Activated CD8-positive, alpha-beta T cell treated with anti-CD3 and anti-CD28 coated beads, Interleukin-2, amount 10 ng/mL, durations not matched to agents 7 days and 5 days (primary cell): ENCODE data around the gene BPGM. TPM values are rescaled to one million over a fixed set of nuclear protein-coding genes. Genes with fewer than 3 reads are reported as not detected.
"Not testable (repeated sequence)": the region's sequence is repeated elsewhere in the genome, so short reads cannot be mapped to it uniquely, and the experiment has no call there.

Source experiments
- ATAC-seq: fragments of 150-1000 bp; cut with Tn5 transposase; one replicate; pipeline ENCODE4 v1.10.0; 2021; ENCODE audit warnings: moderate library complexity
- CTCF ChIA-PET: fragments of 350-600 bp; sonication (Branson Sonifier 250); formaldehyde crosslinking; loops from one replicate; lab custom pipeline; 2021; ENCODE audit warnings: antibody characterized with exemption; lab: Charles Lee
- POLR2A ChIA-PET: fragments of 350-600 bp; sonication (Branson Sonifier 250); formaldehyde crosslinking; loops from one replicate; lab custom pipeline; 2021; ENCODE audit warnings: antibody characterized with exemption; lab: Charles Lee
- DNase-seq: peaks from one replicate; pipeline ENCODE4 v3.0.0-alpha.2; 2020
- H3K27ac Mint-ChIP-seq: one replicate; pipeline ENCODE4 v1.8.0; 2021; ENCODE audit warnings: mild to moderate bottlenecking, mixed read lengths
- H3K27me3 Mint-ChIP-seq: one replicate; pipeline ENCODE4 v1.8.0; 2021; ENCODE audit warnings: low read depth, mixed read lengths
- H3K36me3 Mint-ChIP-seq: one replicate; pipeline ENCODE4 v1.8.0; 2021; ENCODE audit warnings: low read depth, mixed read lengths
- H3K4me1 Mint-ChIP-seq: one replicate; pipeline ENCODE4 v1.8.0; 2021; ENCODE audit warnings: low read depth, mixed read lengths
- H3K4me3 Mint-ChIP-seq: one replicate; pipeline ENCODE4 v1.8.0; 2021; ENCODE audit warnings: mild to moderate bottlenecking, mixed read lengths
- H3K9me3 Mint-ChIP-seq: one replicate; pipeline ENCODE4 v1.8.0; 2022; ENCODE audit warnings: mixed read lengths; ENCODE audit not compliant: insufficient read depth
- total RNA-seq, 2 experiments: library from RNA; stranded (reverse); gene quantifications; one replicate each; pipeline ENCODE4 v1.2.3, GENCODE V29; 2021

BPGM gene
- total RNA-seq, 2 experiments from 2014 or later: 11.9 to 12.2 TPM

DNA sequence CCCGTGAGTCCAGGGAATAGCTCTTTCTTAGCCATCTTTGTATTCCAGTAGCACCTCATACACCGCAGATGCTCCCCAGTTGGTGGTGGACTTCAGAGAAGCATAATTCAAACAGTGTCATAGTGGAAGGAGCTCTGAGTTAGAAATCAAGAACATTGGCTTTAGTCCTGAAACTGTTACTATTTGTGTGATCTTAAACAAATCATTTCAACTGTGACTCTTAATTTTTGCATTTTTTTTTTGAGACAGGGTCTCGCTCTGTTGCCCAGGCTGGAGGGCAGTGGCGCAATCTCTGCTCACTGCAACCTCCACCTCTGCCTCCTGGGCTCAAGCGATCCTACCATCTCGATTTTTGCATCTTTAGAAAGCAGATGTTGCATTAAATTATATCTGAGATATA is 1.8 kb downstream of the BPGM start:
- Mint-ChIP-seq H3K36me3 (no peaks in the 10 kb centered on the region), H3K27ac (peak overlapping the region; percentile 18), H3K4me1 (peaks cover 16% of the 10 kb centered on the region), H3K27me3 (no peaks in the 10 kb centered on the region), H3K4me3 (no peak overlapping the region), H3K9me3 (no peaks in the 10 kb centered on the region)
- DNase-seq (no peak), ATAC-seq (no peak)
- CTCF ChIA-PET: interaction anchor here (1.4 to 8.2 kb wide), 5 partner anchors 10 to 338 kb away, joined by 4 to 89 read pairs (median 12); partner anchors contain the start of gene AGBL3
- POLR2A ChIA-PET: interaction anchor here (1.0 kb wide), 1 partner anchor 9 kb away, joined by 3 read pairs; no protein-coding TSS in a partner anchor

DNA sequence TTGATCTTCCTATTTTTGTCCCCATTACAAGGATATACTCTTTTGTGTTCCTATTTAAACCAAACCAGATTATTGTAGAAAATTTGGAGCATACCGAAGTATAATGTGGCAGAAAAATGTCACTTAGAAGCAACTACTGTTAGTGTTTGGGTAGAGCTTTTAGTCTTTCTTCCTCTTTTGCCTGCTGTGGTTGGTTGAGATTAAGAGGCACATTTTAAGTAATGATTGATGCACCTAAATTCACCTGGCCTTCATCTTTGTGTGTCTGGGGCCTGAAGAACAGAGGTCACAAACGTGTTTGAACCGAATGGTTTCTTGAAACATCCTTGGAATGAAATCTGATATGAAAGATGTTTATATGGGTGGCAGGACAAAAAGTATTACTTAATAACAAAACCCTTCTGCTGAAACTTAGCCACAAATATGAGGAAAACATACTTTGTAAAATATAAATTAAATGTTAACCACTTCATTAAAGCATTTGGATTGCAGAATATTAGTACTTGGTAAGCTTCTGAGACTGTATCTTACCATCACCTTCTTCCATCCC is 2.6 kb downstream of the BPGM start:
- Mint-ChIP-seq H3K9me3 (no peaks in the 10 kb centered on the region), H3K27me3 (no peaks in the 10 kb centered on the region), H3K4me1 (peaks cover 21% of the 10 kb centered on the region), H3K27ac (no peak overlapping the region), H3K4me3 (no peak overlapping the region), H3K36me3 (no peaks in the 10 kb centered on the region)
- no peak for DNase-seq
- CTCF ChIA-PET: interaction anchor here (2.7 to 8.2 kb wide), 2 partner anchors 16 to 337 kb away, joined by 12 to 89 read pairs; partner anchors contain the start of gene AGBL3
- no peak for ATAC-seq
- POLR2A ChIA-PET: no interaction called here

DNA sequence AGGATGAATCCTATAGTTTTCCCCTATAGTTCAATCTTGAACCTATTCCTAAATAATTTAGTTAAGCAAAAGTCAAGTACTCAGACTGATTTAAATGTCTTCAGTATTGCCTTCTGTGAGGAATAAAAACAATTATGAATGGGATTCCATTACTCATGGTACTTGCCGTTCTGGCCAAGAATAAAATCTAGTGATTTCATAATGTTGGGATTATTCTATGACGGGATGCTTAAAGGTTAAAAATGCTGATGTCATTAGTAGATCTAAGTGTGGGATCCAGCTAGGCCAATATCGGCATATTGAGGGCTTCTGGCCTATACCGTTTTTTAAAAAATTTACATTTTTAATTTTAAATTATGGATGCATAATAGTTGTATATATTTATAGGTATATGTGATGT is 5.3 kb downstream of the BPGM start:
- ATAC-seq (no peak), DNase-seq (no peak)
- Mint-ChIP-seq H3K4me3 (no peak overlapping the region), H3K27me3 (no peaks in the 10 kb centered on the region), H3K27ac (no peak overlapping the region), H3K9me3 (peaks cover 19% of the 10 kb centered on the region), H3K4me1 (peaks cover 31% of the 10 kb centered on the region), H3K36me3 (peaks cover 14% of the 10 kb centered on the region)
- CTCF ChIA-PET: no interaction called here
- POLR2A ChIA-PET: no interaction called here

DNA sequence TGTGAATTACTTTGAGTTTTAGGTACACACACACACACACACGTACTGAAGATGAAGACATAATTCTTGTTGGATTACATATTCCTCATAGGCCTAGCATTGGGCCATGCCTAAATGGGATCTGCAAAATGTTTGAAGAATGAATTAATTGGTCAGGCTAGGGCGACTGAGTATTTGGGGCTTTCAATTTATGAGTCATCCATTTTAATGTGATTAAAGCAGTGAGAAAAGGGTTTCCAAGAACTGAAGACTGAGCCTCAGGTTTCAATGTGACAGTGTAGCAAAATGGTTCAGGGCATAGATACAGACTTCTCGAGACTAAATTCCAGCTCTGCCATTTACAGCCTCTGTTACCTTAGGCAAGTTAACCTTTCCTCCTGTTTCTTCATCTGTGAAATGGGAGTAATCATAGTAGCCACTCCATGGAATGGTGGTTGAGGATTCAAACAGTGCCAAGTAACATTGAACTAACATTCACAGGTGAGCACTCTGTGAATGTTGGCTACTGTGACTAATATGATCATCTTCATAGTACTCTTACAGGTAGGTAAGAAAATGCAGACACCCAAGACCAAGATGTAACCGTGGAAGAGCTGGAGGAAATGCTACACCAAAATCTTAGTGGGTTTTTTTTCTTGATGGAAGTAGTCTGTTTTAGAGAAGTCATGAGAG is 7.6 kb downstream of the BPGM start:
- no peak overlapping the region for H3K27ac Mint-ChIP-seq
- DNase-seq (no peak), ATAC-seq (peak; percentile 47)
- H3K4me1 Mint-ChIP-seq: peaks cover 26% of the 10 kb centered on the region
- POLR2A ChIA-PET: interaction anchor here (0.8 to 1.6 kb wide), 4 partner anchors 9 to 18 kb away, joined by 3 to 5 read pairs (median 3); no protein-coding TSS in a partner anchor
- CTCF ChIA-PET: interaction anchor here (2.1 kb wide), 1 partner anchor 9 kb away, joined by 13 read pairs; the partner anchor contains the start of gene BPGM
- H3K27me3 Mint-ChIP-seq: no peaks in the 10 kb centered on the region
- no peak overlapping the region for H3K4me3 Mint-ChIP-seq
- H3K9me3 Mint-ChIP-seq: peaks cover 19% of the 10 kb centered on the region
- H3K36me3 Mint-ChIP-seq: peaks cover 27% of the 10 kb centered on the region

DNA sequence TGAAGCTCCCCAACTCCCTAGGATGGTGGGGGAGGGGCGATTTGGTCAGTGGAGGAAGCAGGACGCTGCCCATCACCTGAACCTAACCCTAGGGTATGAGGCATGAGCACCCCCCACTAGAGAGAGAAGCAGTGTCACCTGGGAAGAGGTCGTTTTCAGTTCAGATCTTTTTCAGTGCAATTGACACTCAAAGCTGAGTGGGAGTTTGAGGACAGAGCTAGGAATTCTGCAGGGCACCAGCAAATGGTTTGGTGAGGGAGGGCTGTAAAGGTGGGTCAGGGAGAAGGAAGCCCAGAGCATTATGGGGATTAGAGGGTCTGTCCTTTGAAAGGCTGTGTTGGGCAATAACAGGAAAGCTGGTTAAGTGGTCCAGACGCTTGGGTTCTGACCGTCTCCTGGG is 10.9 kb downstream of the BPGM start:
- ATAC-seq (no peak), DNase-seq (no peak)
- H3K4me3 Mint-ChIP-seq: no peak overlapping the region
- POLR2A ChIA-PET: interaction anchor here (1.0 to 1.8 kb wide), 2 partner anchors 9 to 11 kb away, joined by 3 to 7 read pairs; partner anchors contain the start of gene BPGM
- CTCF ChIA-PET: interaction anchor here (1.5 to 2.0 kb wide), 2 partner anchors 10 to 43 kb away, joined by 3 to 17 read pairs; partner anchors contain the start of gene BPGM
- H3K4me1 Mint-ChIP-seq: peaks cover 20% of the 10 kb centered on the region
- H3K27ac Mint-ChIP-seq: no peak overlapping the region
- H3K36me3 Mint-ChIP-seq: peaks cover 36% of the 10 kb centered on the region
- H3K9me3 Mint-ChIP-seq: peaks cover 19% of the 10 kb centered on the region
- H3K27me3 Mint-ChIP-seq: no peaks in the 10 kb centered on the region

DNA sequence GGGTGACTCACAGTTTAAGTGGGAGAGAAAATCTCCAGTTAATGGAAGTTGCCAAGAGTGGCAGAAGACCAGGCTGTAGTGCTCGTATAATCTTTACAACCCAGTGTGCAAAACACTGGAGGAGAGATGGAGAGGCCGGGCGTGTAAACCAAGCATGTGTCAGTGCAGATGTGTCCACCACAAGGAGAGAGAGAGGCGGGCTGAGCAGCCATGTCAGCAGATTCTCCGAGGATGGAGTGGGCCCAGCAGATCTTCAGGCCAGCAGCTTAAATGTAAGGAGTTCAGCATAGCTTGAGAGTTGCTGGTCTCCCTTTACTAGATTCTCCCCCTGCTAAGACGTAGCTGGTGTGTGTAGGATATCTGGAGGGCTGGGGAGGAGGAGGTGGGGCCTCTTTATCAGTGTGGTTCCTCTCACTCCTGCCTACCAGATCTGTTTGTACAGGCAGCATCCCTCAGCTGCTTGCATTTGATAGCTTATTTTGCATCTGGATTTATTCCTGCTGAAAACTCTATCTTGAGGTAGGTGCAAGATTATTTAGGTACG is 13.7 kb downstream of the BPGM start:
- Mint-ChIP-seq H3K27me3 (no peaks in the 10 kb centered on the region), H3K36me3 (peaks cover 40% of the 10 kb centered on the region), H3K4me1 (peaks cover 3% of the 10 kb centered on the region), H3K9me3 (peaks cover 15% of the 10 kb centered on the region), H3K4me3 (no peak overlapping the region), H3K27ac (no peak overlapping the region)
- ChIA-PET POLR2A (interaction anchor here (1.0 kb wide), 1 partner anchor 14 kb away, joined by 5 read pairs; the partner anchor contains the start of gene BPGM), CTCF (interaction anchor here (1.2 to 1.6 kb wide), 3 partner anchors 9 to 90 kb away, joined by 4 to 5 read pairs (median 4); no protein-coding TSS in a partner anchor)
- no peak for ATAC-seq
- no peak for DNase-seq

DNA sequence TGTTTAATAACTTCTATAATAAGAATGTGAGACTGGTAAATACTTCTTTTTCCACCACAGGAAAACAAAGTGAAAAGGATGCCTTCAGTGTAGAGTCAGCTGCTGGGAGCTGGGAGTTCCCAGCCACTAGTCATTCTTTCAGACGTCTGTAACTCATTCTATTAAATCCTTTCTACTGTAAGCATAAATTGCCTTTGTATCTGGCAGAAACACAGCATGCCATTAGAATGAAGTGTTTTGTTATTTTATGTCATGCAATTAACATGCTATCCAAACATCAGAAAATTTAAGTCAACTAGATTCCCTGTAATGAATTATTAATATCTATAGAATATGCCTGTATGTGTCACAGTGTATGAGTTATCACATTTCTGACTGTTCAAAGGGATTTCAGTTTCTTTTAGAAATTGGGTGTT is 14.3 kb downstream of the BPGM start:
- DNase-seq (no peak), ATAC-seq (no peak)
- Mint-ChIP-seq H3K27ac (no peak overlapping the region), H3K27me3 (no peaks in the 10 kb centered on the region), H3K36me3 (peaks cover 40% of the 10 kb centered on the region), H3K4me3 (no peak overlapping the region), H3K9me3 (peaks cover 11% of the 10 kb centered on the region), H3K4me1 (peaks cover 3% of the 10 kb centered on the region)
- POLR2A ChIA-PET: interaction anchor here (1.0 kb wide), 1 partner anchor 14 kb away, joined by 5 read pairs; the partner anchor contains the start of gene BPGM
- CTCF ChIA-PET: interaction anchor here (1.2 to 1.6 kb wide), 4 partner anchors 8 to 509 kb away, joined by 3 to 5 read pairs (median 4); no protein-coding TSS in a partner anchor

DNA sequence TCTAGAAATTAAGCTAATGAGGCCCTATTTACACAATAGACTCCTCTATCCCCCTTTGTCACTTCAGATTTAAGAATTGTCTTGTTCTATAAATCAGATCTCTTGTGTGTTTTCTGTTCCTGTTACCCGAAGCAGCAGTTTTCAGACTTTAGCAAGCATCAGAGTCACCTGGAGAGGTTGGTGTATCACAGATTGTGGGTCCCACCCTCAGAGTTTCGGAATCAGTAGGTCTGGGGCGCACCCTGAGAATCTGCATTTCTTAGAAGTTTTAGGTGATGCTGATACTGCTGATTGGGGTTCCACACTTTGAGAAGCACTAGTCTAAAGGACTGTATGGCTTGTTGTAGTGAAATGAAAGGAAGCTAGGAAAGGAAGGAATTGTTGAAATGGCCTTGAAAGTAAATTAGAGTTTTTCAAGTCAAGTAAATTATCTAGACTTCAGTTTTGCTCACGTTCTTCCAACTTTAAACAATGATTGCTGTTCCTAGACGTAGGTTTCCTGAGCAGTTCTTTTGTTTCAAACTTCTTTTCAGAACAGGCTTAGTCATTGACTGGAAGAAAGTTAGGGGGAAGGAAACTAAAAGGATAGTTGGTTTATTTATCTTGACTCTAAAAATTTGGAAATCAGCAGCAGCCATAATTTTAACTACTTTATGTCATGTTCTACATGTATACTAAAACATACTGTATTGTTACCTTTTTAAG is 15.7 kb downstream of the BPGM start:
- no peaks in the 10 kb centered on the region for H3K27me3 Mint-ChIP-seq
- no peak overlapping the region for H3K4me3 Mint-ChIP-seq
- ChIA-PET CTCF (interaction anchor here (0.8 to 1.7 kb wide), 3 partner anchors 16 to 29 kb away, joined by 3 to 5 read pairs (median 4); partner anchors contain the start of gene BPGM), POLR2A (no interaction called here)
- H3K9me3 Mint-ChIP-seq: no peaks in the 10 kb centered on the region
- no peak for DNase-seq
- ATAC-seq: no peak
- no peak overlapping the region for H3K27ac Mint-ChIP-seq
- H3K4me1 Mint-ChIP-seq: peaks cover 3% of the 10 kb centered on the region
- H3K36me3 Mint-ChIP-seq: peaks cover 42% of the 10 kb centered on the region

DNA sequence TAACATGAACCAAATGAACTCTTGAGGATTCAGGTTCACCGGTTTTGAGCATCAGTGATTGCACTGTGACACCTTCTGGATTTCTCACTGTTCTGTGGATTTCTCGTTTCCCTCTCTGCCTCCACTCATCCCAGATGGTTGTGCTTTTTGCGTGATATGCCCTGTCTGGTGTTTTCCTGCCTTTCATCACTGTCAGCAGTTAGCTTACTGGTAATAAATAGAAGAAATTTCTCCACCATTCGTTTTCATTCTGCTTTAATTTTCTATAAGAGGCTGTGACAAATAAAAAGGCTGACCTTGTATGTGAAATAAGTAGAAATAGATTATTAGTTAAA is 16.2 kb downstream of the BPGM start:
- Mint-ChIP-seq H3K36me3 (peaks cover 39% of the 10 kb centered on the region), H3K9me3 (no peaks in the 10 kb centered on the region), H3K27ac (no peak overlapping the region), H3K27me3 (no peaks in the 10 kb centered on the region), H3K4me3 (no peak overlapping the region), H3K4me1 (no peaks in the 10 kb centered on the region)
- CTCF ChIA-PET: interaction anchor here (0.8 to 1.7 kb wide), 3 partner anchors 17 to 30 kb away, joined by 3 to 5 read pairs (median 4); partner anchors contain the start of gene BPGM
- ATAC-seq (no peak), DNase-seq (no peak)
- POLR2A ChIA-PET: no interaction called here

DNA sequence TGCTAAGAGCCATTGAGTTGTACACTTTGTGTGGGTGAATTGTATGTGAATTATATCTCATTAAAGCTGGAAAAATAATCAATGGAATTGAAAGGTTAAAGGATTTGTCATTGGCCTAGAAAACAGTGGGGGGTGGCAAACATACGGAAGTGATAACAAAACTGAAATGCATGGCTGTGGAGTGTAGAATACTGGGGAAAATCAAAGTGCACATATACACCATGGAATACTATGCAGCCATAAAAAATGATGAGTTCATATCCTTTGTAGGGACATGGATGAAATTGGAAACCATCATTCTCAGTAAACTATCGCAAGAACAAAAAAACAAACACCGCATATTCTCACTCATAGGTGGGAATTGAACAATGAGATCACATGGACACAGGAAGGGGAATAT is 18.4 kb downstream of the BPGM start:
- ATAC-seq, CTCF ChIA-PET, H3K9me3 Mint-ChIP-seq, DNase-seq, H3K27me3 Mint-ChIP-seq, H3K4me3 Mint-ChIP-seq, H3K27ac Mint-ChIP-seq, POLR2A ChIA-PET: not testable (repeated sequence)
- H3K36me3 Mint-ChIP-seq: peaks cover 35% of the 10 kb centered on the region
- peaks cover 20% of the 10 kb centered on the region for H3K4me1 Mint-ChIP-seq

DNA sequence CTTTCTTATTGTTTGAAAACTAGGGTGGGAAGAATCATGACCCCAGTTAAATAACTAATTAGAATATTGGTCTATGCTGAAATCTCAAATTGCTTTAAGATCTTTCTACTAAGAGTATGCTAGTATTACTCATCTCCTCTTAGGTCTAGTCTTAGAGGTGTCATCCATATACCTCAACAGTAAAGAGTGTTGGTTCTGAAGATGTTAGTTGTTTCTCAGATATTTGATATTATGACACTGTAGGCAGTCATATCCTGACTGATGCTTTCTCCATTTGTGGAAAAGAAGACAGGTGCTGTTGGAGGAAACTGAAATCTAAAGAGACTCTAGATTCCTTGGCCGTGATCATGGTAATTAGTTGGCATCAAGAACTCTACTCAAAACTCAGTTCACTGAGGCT is 21.2 kb downstream of the BPGM start:
- ATAC-seq: no peak
- H3K27me3 Mint-ChIP-seq: no peaks in the 10 kb centered on the region
- peaks cover 25% of the 10 kb centered on the region for H3K36me3 Mint-ChIP-seq
- DNase-seq: no peak
- CTCF ChIA-PET: interaction anchor here (0.9 to 1.1 kb wide), 2 partner anchors 32 to 500 kb away, joined by 4 read pairs; no protein-coding TSS in a partner anchor
- POLR2A ChIA-PET: interaction anchor here (2.4 kb wide), 1 partner anchor 21 kb away, joined by 14 read pairs; the partner anchor contains the start of gene BPGM
- H3K4me3 Mint-ChIP-seq: no peak overlapping the region
- H3K9me3 Mint-ChIP-seq: no peaks in the 10 kb centered on the region
- H3K27ac Mint-ChIP-seq: no peak overlapping the region
- H3K4me1 Mint-ChIP-seq: peaks cover 21% of the 10 kb centered on the region
